A673 (cell line): ENCODE measurements around the gene NDUFAF2. TPM values are rescaled to one million over a fixed set of nuclear protein-coding genes. Genes with fewer than 3 reads are reported as not detected.
"Not testable (repeated sequence)": the region's sequence is repeated elsewhere in the genome, so short reads cannot be mapped to it uniquely, and the experiment has no call there.

Source experiments
- BruUV-seq: library from RNA; stranded (reverse); fragments of 400-500 nt; replicated peaks from 2 replicates; lab custom pipeline; 2021; lab: Mats Ljungman, UMichigan
- CTCF ChIA-PET: fragments of 300-600 bp; sonication (Branson Sonifier 250); formaldehyde crosslinking; loops from one replicate; lab custom pipeline; 2022; ENCODE audit warnings: antibody characterized with exemption; lab: Charles Lee
- POLR2A ChIA-PET: fragments of 300-600 bp; sonication (Branson Sonifier 250); formaldehyde crosslinking; loops from one replicate; lab custom pipeline; 2022; ENCODE audit warnings: antibody characterized with exemption; ENCODE audit not compliant: low non-redundant PET; lab: Charles Lee
- DNase-seq: peaks from one replicate; pipeline ENCODE4 v3.0.0-alpha.2; 2015; ENCODE audit warnings: low spot score
- H3K27ac ChIP-seq: fragments of 200-600 bp; sonication (generic); 2 replicates; pipeline ENCODE4 v1.5.1; 2016; ENCODE audit warnings: mixed run types, low read depth, mild to moderate bottlenecking, mixed read lengths, antibody characterized with exemption, low read length; ENCODE audit not compliant: poor library complexity, severe bottlenecking
- H3K27me3 ChIP-seq: fragments of 200-600 bp; sonication (generic); replicated peaks from 2 replicates; pipeline ENCODE4 v1.6.1; 2017; ENCODE audit warnings: mixed run types, low read depth, mild to moderate bottlenecking, mixed read lengths, antibody characterized with exemption, low read length; ENCODE audit not compliant: insufficient read depth, poor library complexity
- H3K36me3 ChIP-seq: fragments of 200-600 bp; sonication (generic); 2 replicates; pipeline ENCODE4 v1.6.1; 2016; ENCODE audit warnings: mixed run types, mild to moderate bottlenecking, mixed read lengths, antibody characterized with exemption, low read length; ENCODE audit not compliant: insufficient read depth, poor library complexity, severe bottlenecking
- H3K4me1 ChIP-seq: fragments of 200-600 bp; sonication (generic); 2 replicates; pipeline ENCODE4 v1.6.1; 2017; ENCODE audit warnings: mixed run types, mild to moderate bottlenecking, mixed read lengths, antibody characterized with exemption, low read length; ENCODE audit not compliant: insufficient read depth, poor library complexity, severe bottlenecking
- H3K4me3 ChIP-seq: fragments of 200-600 bp; sonication (generic); 2 replicates; pipeline ENCODE4 v1.5.1; 2016; ENCODE audit warnings: low read depth, mixed run types, mild to moderate bottlenecking, mixed read lengths, low read length; ENCODE audit not compliant: poor library complexity, severe bottlenecking
- H3K9me3 ChIP-seq: fragments of 200-600 bp; sonication (generic); 2 replicates; pipeline ENCODE4 v1.6.1; 2016; ENCODE audit warnings: mixed run types, low read depth, mild to moderate bottlenecking, mixed read lengths, antibody characterized with exemption, low read length; ENCODE audit not compliant: poor library complexity, severe bottlenecking
- CTCF ChIP-seq: fragments of 300-800, 200-600 bp; sonication (generic); conservative IDR thresholded peaks from 2 replicates; pipeline ENCODE4 v1.5.1; 2017; ENCODE audit warnings: low read depth, mild to moderate bottlenecking, antibody characterized with exemption, low read length, moderate library complexity, mixed read lengths
- EZH2 ChIP-seq: fragments of 200-600 bp; sonication (generic); IDR thresholded peaks from 2 replicates; pipeline ENCODE4 v1.6.1; 2017; ENCODE audit warnings: borderline replicate concordance, low read depth, mild to moderate bottlenecking, mixed read lengths, antibody characterized with exemption, low read length; ENCODE audit not compliant: poor library complexity, severe bottlenecking
- intact Hi-C: fragments of 100-400 bp; cut with micrococcal nuclease; formaldehyde crosslinking; loops from one replicate; pipeline ENCODE4 v1.10.0; 2022; ENCODE audit not compliant: unreplicated experiment
- total RNA-seq: library from RNA; stranded (reverse); gene quantifications from 2 replicates; pipeline ENCODE4 v1.2.3, GENCODE V29; 2021

NDUFAF2 gene
- total RNA-seq, 1 experiment from 2014 or later, result 61.6 TPM

- Histone ChIP-seq H3K9me3 (no peaks in the 10 kb centered on the region), H3K4me1 (peaks cover 19% of the 10 kb centered on the region), H3K27ac (no peak overlapping the region), H3K27me3 (no peaks in the 10 kb centered on the region), H3K36me3 (no peaks in the 10 kb centered on the region), H3K4me3 (no peak overlapping the region)
- CTCF ChIA-PET, result no interaction called here
- POLR2A ChIA-PET, result no interaction called here
- intact Hi-C loops, result no loop called here
- TF ChIP-seq EZH2 (no peak), CTCF (no peak)
- DNase-seq, result no peak
- no TSS peak for BruUV-seq
These were observed 85.1 kb downstream of the NDUFAF2 start for GRCh38 chr5:61030163-61030482.

- H3K36me3 ChIP-seq, CTCF ChIA-PET, BruUV-seq, intact Hi-C loops, DNase-seq, H3K27ac ChIP-seq, H3K9me3 ChIP-seq, POLR2A ChIA-PET, H3K4me3 ChIP-seq, H3K27me3 ChIP-seq: not testable (repeated sequence)
- H3K4me1 ChIP-seq, result peaks cover 12% of the 10 kb centered on the region
These were observed 86.3 kb downstream of the NDUFAF2 start for GRCh38 chr5:61031301-61031700.

- BruUV-seq, result no TSS peak
These were observed 99.5 kb downstream of the NDUFAF2 start for GRCh38 chr5:61044545-61044944.

More at GRCh38 chr5:61044545-61044944, 99.5 kb downstream of the NDUFAF2 start:
- H3K27me3 ChIP-seq, result no peaks in the 10 kb centered on the region
- no peak overlapping the region for H3K4me3 ChIP-seq
- H3K36me3 ChIP-seq, result no peaks in the 10 kb centered on the region
- peaks cover 7% of the 10 kb centered on the region for H3K9me3 ChIP-seq
- no peak for TF ChIP-seq CTCF
- no peak for TF ChIP-seq EZH2
- CTCF ChIA-PET, result no interaction called here
- intact Hi-C loops, result no loop called here
- H3K27ac ChIP-seq, result no peak overlapping the region
- POLR2A ChIA-PET, result no interaction called here
- H3K4me1 ChIP-seq, result no peaks in the 10 kb centered on the region
- no peak for DNase-seq
